ENCODE results near the gene DPM3. TPM values are rescaled to one million over a fixed set of nuclear protein-coding genes. Genes with fewer than 3 reads are reported as not detected.
A peak's percentile ranks its signal among the peaks of the same experiment; 100 is the strongest.

The DPM3 gene
- total and polyA plus RNA-seq, 9 of the 15 experiments (the other 6 are each of a cell fraction or from before 2014, with no cell fraction given), result 3.7 to 120 (median 36.4) TPM

GRCh38 chr1:155145491-155145890, 5.2 kb upstream of the DPM3 start (continued):
- TF ChIP-seq, protein P1, sequence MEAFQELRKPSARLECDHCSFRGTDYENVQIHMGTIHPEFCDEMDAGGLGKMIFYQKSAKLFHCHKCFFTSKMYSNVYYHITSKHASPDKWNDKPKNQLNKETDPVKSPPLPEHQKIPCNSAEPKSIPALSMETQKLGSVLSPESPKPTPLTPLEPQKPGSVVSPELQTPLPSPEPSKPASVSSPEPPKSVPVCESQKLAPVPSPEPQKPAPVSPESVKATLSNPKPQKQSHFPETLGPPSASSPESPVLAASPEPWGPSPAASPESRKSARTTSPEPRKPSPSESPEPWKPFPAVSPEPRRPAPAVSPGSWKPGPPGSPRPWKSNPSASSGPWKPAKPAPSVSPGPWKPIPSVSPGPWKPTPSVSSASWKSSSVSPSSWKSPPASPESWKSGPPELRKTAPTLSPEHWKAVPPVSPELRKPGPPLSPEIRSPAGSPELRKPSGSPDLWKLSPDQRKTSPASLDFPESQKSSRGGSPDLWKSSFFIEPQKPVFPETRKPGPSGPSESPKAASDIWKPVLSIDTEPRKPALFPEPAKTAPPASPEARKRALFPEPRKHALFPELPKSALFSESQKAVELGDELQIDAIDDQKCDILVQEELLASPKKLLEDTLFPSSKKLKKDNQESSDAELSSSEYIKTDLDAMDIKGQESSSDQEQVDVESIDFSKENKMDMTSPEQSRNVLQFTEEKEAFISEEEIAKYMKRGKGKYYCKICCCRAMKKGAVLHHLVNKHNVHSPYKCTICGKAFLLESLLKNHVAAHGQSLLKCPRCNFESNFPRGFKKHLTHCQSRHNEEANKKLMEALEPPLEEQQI (IDR thresholded peaks at IDR 0.05), result no peak

DNA sequence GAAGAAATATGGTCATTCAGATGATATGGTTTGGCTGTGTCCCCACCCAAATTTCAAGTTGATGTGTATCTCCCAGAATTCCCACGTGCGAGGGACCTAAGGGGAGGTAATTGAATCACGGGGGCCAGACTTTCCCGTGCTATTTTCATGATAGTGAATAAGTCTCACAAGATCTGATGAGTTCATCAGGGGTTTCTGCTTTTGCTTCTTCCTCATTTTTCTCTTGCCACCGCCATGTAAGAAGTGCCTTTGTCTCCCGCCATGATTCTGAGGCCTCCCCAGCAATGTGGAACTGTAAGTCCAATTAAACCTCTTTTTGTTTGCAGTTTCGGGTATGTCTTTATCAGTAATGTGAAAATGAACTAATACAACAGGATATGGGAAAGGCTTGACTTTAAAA, 1.4 kb upstream of the DPM3 start:
- WGBS (ENCODE audit: insufficient coverage, low coverage, missing lambda C conversion rate), result 48% methylated on average over 7 of the region's 7 CpGs
- Histone ChIP-seq H3K36me3 (ENCODE audit: control insufficient read depth, insufficient read depth, low read length) (peaks cover 21% of the 10 kb centered on the region), H3K9me1 (ENCODE audit: control insufficient read depth, insufficient read depth, low read length) (no peaks in the 10 kb centered on the region), H3K4me2 (ENCODE audit: insufficient read depth, low read length) (no peak overlapping the region), H3K79me2 (ENCODE audit: control insufficient read depth, insufficient read depth, low read length) (peaks cover 34% of the 10 kb centered on the region), H3K9ac (ENCODE audit: insufficient read depth in 1 of 2, low read depth in 2 of 2, low read length in 2 of 2) (no peak overlapping the region), H3K27me3 (ENCODE audit: control insufficient read depth in 2 of 2, insufficient read depth in 2 of 2, low read length in 2 of 2) (no peaks in the 10 kb centered on the region), H3K9me3 (replicated peaks; ENCODE audit: control insufficient read depth, insufficient read depth, low read depth, low read length) (peaks cover 7% of the 10 kb centered on the region; the same call in 1 of the 2 replicates), H2AFZ (ENCODE audit: low read depth, low read length) (peak overlapping the region; percentile 29), H3K4me1 (replicated peaks in 1 of 2; ENCODE audit: control insufficient read depth in 2 of 2, insufficient read depth in 2 of 2, low read length in 2 of 2) (peaks cover 22 to 33% of the 10 kb centered on the region in 2 experiments), H3K27ac (ENCODE audit: extremely low read depth, low read depth, low read length) (no peak overlapping the region), H3K4me3 (no peak overlapping the region), H4K20me1 (replicated peaks; ENCODE audit: control insufficient read depth, insufficient read depth, low read length) (no peaks in the 10 kb centered on the region)
- no peak for FAIRE-seq
- ChIA-PET POLR2A (interaction anchor here (0.9 kb wide), 1 partner anchor 26 kb away, joined by 3 read pairs; no protein-coding TSS in a partner anchor), CTCF (ENCODE audit: low intra/inter-chr PET ratio) (no interaction called here)
- BruUV-seq (replicated peaks), result no TSS peak
- TF ChIP-seq ZFP36 (IDR thresholded peaks at IDR 0.05; ENCODE audit: low read depth, low read length, partially characterized antibody) (peak; percentile 83), ELF4 (CRISPR knock-in tag; IDR thresholded peaks at IDR 0.05) (no peak), CBX3 (IDR thresholded peaks at IDR 0.05; ENCODE audit: borderline replicate concordance in 1 of 2, low read length in 2 of 2) (peak in 1 of 2 experiments; percentile 46; a peak in 1 of 3 replicates), TRIM24 (IDR thresholded peaks at IDR 0.05) (peak; percentile 41 to 65; a peak in 2 of 4 replicates), ZNF766 (CRISPR knock-in tag; conservative IDR thresholded peaks at IDR 0.05) (peak; percentile 88), KDM1A (IDR thresholded peaks at IDR 0.05) (no peak)
- TF ChIP-seq, protein P2, sequence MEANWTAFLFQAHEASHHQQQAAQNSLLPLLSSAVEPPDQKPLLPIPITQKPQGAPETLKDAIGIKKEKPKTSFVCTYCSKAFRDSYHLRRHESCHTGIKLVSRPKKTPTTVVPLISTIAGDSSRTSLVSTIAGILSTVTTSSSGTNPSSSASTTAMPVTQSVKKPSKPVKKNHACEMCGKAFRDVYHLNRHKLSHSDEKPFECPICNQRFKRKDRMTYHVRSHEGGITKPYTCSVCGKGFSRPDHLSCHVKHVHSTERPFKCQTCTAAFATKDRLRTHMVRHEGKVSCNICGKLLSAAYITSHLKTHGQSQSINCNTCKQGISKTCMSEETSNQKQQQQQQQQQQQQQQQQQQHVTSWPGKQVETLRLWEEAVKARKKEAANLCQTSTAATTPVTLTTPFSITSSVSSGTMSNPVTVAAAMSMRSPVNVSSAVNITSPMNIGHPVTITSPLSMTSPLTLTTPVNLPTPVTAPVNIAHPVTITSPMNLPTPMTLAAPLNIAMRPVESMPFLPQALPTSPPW (CRISPR knock-in tag; IDR thresholded peaks at IDR 0.05), result no peak
- TF ChIP-seq, protein P3, sequence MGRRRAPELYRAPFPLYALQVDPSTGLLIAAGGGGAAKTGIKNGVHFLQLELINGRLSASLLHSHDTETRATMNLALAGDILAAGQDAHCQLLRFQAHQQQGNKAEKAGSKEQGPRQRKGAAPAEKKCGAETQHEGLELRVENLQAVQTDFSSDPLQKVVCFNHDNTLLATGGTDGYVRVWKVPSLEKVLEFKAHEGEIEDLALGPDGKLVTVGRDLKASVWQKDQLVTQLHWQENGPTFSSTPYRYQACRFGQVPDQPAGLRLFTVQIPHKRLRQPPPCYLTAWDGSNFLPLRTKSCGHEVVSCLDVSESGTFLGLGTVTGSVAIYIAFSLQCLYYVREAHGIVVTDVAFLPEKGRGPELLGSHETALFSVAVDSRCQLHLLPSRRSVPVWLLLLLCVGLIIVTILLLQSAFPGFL (CRISPR knock-in tag; IDR thresholded peaks at IDR 0.05), result no peak
- TF ChIP-seq, protein P4, sequence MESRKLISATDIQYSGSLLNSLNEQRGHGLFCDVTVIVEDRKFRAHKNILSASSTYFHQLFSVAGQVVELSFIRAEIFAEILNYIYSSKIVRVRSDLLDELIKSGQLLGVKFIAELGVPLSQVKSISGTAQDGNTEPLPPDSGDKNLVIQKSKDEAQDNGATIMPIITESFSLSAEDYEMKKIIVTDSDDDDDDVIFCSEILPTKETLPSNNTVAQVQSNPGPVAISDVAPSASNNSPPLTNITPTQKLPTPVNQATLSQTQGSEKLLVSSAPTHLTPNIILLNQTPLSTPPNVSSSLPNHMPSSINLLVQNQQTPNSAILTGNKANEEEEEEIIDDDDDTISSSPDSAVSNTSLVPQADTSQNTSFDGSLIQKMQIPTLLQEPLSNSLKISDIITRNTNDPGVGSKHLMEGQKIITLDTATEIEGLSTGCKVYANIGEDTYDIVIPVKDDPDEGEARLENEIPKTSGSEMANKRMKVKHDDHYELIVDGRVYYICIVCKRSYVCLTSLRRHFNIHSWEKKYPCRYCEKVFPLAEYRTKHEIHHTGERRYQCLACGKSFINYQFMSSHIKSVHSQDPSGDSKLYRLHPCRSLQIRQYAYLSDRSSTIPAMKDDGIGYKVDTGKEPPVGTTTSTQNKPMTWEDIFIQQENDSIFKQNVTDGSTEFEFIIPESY (CRISPR knock-in tag; IDR thresholded peaks at IDR 0.05), result peak; percentile 65
- ATAC-seq, result no peak
- no peak for DNase-seq (ENCODE audit: extremely low read depth in 1 of 4, low spot score in 3 of 4)
- intact Hi-C loops (cut with micrococcal nuclease) (loop anchor here (2.0 kb wide), 1 partner anchor 47 kb away; no protein-coding TSS in a partner anchor), in situ Hi-C loops (cut with MboI) (no loop called here)

Data from K562 (cell line).